Testis (tissue), 5 donors: ENCODE data around the gene PCMTD2. TPM values are rescaled to one million over a fixed set of nuclear protein-coding genes. Genes with fewer than 3 reads are reported as not detected.

Source experiments
- DNase-seq: peaks from one replicate; pipeline ENCODE4 v3.0.0-alpha.2; 2019
- H3K27ac ChIP-seq, 2 donors: fragments of 200-600 bp; sonication (generic); one replicate each; pipeline ENCODE4 v1.5.1; 2019
- H3K27me3 ChIP-seq: fragments of 200-600 bp; sonication (generic); one replicate; pipeline ENCODE4 v1.5.1; 2019
- H3K36me3 ChIP-seq: fragments of 200-600 bp; sonication (generic); one replicate; pipeline ENCODE4 v1.5.1; 2017; ENCODE audit warnings: low read depth; ENCODE audit errors: missing control alignments
- H3K4me1 ChIP-seq: fragments of 200-600 bp; sonication (generic); one replicate; pipeline ENCODE4 v1.5.1; 2019
- H3K4me3 ChIP-seq, 2 donors: fragments of 200-600 bp; sonication (generic); one replicate each; pipeline ENCODE4 v1.5.1; 2017 to 2019
- H3K9me3 ChIP-seq: fragments of 200-600 bp; sonication (generic); one replicate; pipeline ENCODE4 v1.5.1; 2017
- CTCF ChIP-seq, 3 experiments: fragments of 450-650 bp in 2 of 3; fragments of 200-600 bp in 1 of 3; sonication (generic) in 1 of 3; IDR thresholded peaks; one replicate each; pipeline ENCODE4 v1.5.1; 2016 to 2019; ENCODE audit warnings: antibody characterized with exemption in 3 of 3, mild to moderate bottlenecking in 2 of 3, moderate library complexity in 1 of 3
- POLR2A ChIP-seq: fragments of 450-650 bp; IDR thresholded peaks from one replicate; pipeline ENCODE4 v1.6.1; 2017; ENCODE audit warnings: antibody characterized with exemption, mild to moderate bottlenecking, moderate library complexity
- WGBS, 2 donors: methylation state at CpG; one replicate each; pipeline ENCODE4 v1.1.5; 2018; 5-methylcytosine and 5-hydroxymethylcytosine counted together
- intact Hi-C: fragments of 100-400 bp; cut with DNase I; formaldehyde crosslinking; loops from one replicate; pipeline ENCODE4 v1.15.1; 2023; ENCODE audit warnings: low total_unique reads
- long read RNA-seq, 2 donors: transcript quantifications; one replicate each; lab custom pipeline, GENCODE V29; 2026
- polyA plus RNA-seq: library from polyadenylated mRNA; stranded (reverse); fragments of 350-450 nt; fragmentation: Illumina TruSeq; extraction: RNeasy Lipid Tissue Mini Kit (QIAGEN cat#74804); gene quantifications from one replicate; pipeline ENCODE4 v1.2.3, GENCODE V29; 2014; ENCODE audit warnings: low read depth, low replicate concordance; ENCODE audit not compliant: insufficient read depth
- total RNA-seq, 2 donors: library from RNA; depleted of rRNA; stranded (reverse); fragments of >200 nt; gene quantifications; one replicate each; pipeline ENCODE4 v1.2.3, GENCODE V29; 2016

Gene PCMTD2
- total RNA-seq (100 to 1,000 TPM in 1 of 2 donors, 10 to 100 TPM in 1; 96.4 to 156 TPM), polyA plus RNA-seq (57.6 TPM)
- long read RNA-seq, donor 1, transcript PCMTD2-203 (6 exons, 3,843 nt) = major isoform, 23 of 24 reads
- long read RNA-seq, donor 1, partial matches to known transcripts = 0 of 24 reads
- long read RNA-seq, donor 1, other reads (novel, unspliced or antisense) = 0 of 24 reads
- long read RNA-seq, donor 2, transcript PCMTD2-203 (6 exons, 3,843 nt) = major isoform, 17 of 25 reads
- long read RNA-seq, donor 2, partial matches to known transcripts = 6 of 25 reads
- long read RNA-seq, donor 2, other reads (novel, unspliced or antisense) = 0 of 25 reads

DNA sequence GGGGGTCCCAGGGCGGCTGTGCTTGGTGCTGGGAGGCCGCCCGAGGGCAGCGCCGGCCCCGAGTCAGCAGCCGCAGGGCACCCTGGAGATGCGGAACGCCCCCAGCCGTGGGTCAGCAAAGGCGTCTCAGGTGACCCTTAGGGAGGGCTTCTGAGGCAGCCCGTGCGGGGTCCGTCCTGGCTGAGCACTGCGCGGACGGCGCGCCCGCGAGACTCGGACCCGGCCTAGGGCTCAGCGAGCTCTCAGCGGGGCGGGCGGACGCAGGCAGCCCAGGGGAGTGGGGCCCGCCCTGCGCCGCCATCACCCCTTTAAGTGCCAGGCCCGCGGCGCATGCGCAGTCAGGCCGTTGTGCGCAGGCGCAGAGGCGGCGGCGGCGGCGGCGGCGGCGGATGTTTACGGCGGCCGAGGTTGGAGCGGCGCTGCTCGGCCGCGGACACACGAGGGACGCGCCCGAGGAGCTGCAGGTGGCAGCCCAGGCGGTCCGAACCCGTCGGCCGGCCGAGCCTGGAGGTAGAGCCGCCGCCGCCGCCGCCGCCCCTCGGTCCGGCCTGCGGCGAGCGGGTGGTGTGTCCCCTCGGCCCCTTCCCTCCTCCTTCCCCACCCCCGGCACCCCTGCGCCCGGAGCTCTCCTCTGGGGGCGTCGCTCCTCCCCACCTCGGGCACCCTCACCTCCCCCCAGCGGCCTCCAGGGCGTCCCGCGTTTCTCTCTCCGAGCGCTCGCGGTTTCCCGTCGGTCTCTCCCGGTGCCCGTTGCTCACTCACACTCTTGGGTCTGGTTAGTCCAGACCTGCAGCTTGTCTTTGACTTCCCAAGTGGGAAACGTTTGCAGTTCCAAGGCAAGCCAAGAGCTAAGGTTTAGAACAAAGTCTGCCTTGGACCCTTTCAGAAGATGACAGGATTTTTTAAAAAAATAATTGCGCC lies at the start of gene PCMTD2:
TSS of gene PCMTD2 (plus strand) at position 388 of the 921 bp plus-strand sequence. CDS start 4,218 bp downstream, outside the sequence.
- Histone ChIP-seq H3K4me3 (peak within 1 kb of the TSS; percentile 87 to 94), H3K36me3 (no peaks in the 10 kb centered on the region), H3K27ac (peak within 1 kb of the TSS; percentile 88 to 92), H3K27me3 (no peaks in the 10 kb centered on the region), H3K4me1 (peaks cover 21% of the 10 kb centered on the region), H3K9me3 (no peaks in the 10 kb centered on the region)
- TF ChIP-seq CTCF (IDR thresholded peaks at IDR 0.05) (no peak), POLR2A (no peak)
- intact Hi-C loops = no loop called here
- peak; percentile 77 for DNase-seq
- 0% methylated on average over 8 to 87 of the region's 96 CpGs for WGBS, 2 donors

GRCh38 chr20:64206614-64207013 lies 48.9 kb upstream of the PCMTD2 start:
- WGBS, 2 donors = 94 to 100% methylated on average over 8 of the region's 8 CpGs
- H3K4me1 ChIP-seq = no peaks in the 10 kb centered on the region
- DNase-seq = no peak
- no peaks in the 10 kb centered on the region for H3K36me3 ChIP-seq
- TF ChIP-seq CTCF (IDR thresholded peaks at IDR 0.05) (no peak), POLR2A (no peak)
- intact Hi-C loops = no loop called here
- no peak overlapping the region for H3K4me3 ChIP-seq
- no peak overlapping the region for H3K27ac ChIP-seq
- no peaks in the 10 kb centered on the region for H3K27me3 ChIP-seq
- H3K9me3 ChIP-seq = no peaks in the 10 kb centered on the region

DNA sequence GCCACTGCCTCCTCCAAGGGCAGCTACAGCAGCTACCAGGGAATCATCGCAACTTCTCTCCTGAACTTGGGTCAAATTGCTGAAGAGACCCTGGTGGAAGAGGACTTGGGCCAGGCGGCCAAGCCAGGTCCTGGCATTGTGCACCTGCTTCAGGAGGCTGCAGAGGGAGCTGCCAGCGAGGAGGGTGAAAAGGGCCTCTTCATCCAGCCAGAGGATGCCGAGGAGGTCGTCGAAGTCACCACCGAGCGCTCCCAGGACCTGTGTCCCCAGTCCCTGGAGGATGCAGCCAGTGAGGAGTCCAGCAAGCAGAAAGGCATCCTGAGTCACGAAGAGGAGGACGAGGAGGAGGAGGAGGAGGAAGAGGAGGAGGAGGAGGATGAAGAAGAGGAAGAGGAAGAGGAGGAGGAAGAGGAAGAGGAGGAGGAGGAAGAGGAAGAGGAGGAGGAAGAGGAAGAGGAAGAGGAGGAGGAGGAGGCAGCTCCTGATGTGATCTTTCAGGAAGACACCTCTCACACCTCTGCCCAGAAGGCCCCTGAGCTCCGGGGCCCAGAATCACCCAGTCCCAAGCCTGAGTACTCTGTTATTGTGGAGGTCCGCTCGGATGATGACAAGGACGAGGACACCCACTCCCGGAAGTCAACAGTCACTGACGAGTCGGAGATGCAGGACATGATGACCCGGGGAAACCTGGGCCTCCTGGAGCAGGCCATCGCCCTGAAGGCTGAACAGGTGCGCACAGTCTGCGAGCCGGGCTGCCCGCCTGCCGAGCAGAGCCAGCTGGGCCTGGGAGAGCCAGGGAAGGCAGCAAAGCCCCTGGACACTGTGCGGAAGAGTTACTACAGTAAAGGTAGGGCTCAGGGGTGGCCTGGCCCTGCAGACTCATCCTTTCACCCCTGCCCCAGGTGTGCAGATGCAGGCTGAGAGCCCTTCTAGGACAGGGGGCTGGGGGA lies 47.6 kb upstream of the PCMTD2 start:
- Histone ChIP-seq H3K27me3 (no peaks in the 10 kb centered on the region), H3K4me1 (peaks cover 9% of the 10 kb centered on the region), H3K4me3 (no peak overlapping the region), H3K36me3 (no peaks in the 10 kb centered on the region), H3K27ac (no peak overlapping the region), H3K9me3 (no peaks in the 10 kb centered on the region)
- intact Hi-C loops = no loop called here
- no peak for DNase-seq
- 90 to 92% methylated on average over 14 to 25 of the region's 25 CpGs for WGBS, 2 donors
- no peak for TF ChIP-seq POLR2A
- TF ChIP-seq CTCF (IDR thresholded peaks at IDR 0.05) = no peak

GRCh38 chr20:64209148-64209547 lies 46.4 kb upstream of the PCMTD2 start:
- no peak for DNase-seq
- Histone ChIP-seq H3K9me3 (no peaks in the 10 kb centered on the region), H3K4me1 (peaks cover 19% of the 10 kb centered on the region), H3K4me3 (no peak overlapping the region), H3K36me3 (no peaks in the 10 kb centered on the region), H3K27me3 (no peaks in the 10 kb centered on the region), H3K27ac (no peak overlapping the region)
- WGBS, 2 donors = 93 to 98% methylated on average over 7 of the region's 7 CpGs
- intact Hi-C loops = no loop called here
- TF ChIP-seq POLR2A (no peak), CTCF (IDR thresholded peaks at IDR 0.05) (no peak)
